Activated gamma-delta T cell treated with anti-CD3 and anti-CD28 coated beads, Interleukin-2, amount 50 U/mL, for 16 hours (primary cell): ENCODE results near the gene IFRD2.
"Not testable (repeated sequence)": the region's sequence is repeated elsewhere in the genome, so short reads cannot be mapped to it uniquely, and the experiment has no call there.

Experiments used
- DNase-seq: peaks from one replicate; pipeline ENCODE4 v3.0.0-alpha.2; 2020; ENCODE audit warnings: low read depth

Gene IFRD2

GRCh38 chr3:50268276-50268675 lies 24.0 kb downstream of the IFRD2 start:
- DNase-seq, result no peak

GRCh38 chr3:50267280-50267913 lies 24.8 kb downstream of the IFRD2 start:
- no peak for DNase-seq

DNA sequence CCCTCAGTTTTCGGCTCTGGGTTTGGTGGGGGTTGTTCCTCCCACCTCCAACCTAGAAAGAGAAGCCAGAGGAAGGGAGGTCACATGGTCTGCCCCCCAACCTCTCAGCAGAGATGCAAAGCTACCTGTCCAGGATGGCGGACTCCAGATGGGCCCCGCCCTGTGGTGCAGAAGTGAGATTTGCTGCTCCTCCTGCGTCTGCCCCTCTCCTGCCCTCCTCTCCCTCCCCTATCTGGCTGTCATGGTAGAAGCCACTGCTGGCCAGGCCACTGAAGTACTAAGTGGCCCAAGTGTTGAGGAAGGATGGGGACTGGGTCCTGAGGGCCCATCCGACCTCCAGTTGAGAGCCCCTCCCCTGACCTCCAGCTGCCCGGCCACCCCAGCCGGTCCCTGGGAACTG lies 25.4 kb downstream of the IFRD2 start:
- DNase-seq, result no peak

DNA sequence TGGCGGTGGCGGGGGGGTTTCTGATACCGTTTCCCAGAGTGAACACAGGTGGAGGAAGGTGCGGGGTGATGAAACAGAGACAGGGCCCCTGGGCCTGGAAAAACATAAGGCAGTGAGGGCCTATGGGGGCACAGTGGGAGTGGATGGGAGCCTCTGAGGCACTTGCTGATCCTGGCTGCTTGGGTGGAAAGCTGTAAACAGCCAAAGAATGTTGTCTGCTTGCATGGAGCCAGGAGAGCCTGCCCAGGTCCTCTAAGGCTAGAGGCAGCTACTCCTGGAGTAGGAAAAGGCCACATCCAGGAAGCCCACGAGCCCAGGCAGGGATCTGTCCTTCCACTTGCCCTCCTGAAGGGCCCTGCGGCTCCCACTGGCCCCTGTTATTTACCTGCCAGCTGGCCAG lies 26.2 kb downstream of the IFRD2 start:
- no peak for DNase-seq

- DNase-seq, result no peak
These were observed 26.7 kb downstream of the IFRD2 start for GRCh38 chr3:50265571-50265970.

GRCh38 chr3:50264964-50265485 lies 27.2 kb downstream of the IFRD2 start:
- no peak for DNase-seq

DNA sequence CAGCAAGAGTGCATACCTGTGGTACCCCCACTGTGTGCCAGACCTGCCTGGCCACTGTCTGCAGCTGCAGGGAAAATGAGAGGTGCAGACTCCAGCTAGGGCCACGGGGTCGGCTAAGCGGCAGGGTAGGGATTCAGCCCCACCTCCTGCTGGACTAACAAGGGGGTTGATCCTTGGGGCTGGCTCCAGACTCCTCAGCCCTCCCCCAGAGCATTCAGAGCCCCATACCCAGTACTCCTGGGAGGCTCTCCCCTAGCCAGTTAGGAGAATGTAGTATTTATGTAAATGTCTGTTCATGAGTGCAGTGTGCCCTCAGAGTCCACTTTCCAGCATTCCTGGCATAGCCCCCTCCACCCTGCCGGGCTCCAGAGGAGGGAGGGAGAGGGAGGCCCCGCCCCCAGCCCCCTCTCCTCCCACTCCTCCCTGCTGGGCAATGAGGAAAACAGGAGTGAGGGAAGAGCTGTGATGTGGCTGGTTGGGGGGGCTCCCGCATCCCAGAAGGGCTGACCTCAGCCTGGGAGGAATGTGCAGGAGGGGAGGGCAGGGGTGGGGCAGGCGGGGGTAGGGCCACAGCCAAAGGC lies 27.8 kb downstream of the IFRD2 start:
- no peak for DNase-seq

GRCh38 chr3:50263478-50264382 lies 28.5 kb downstream of the IFRD2 start:
- no peak for DNase-seq

DNA sequence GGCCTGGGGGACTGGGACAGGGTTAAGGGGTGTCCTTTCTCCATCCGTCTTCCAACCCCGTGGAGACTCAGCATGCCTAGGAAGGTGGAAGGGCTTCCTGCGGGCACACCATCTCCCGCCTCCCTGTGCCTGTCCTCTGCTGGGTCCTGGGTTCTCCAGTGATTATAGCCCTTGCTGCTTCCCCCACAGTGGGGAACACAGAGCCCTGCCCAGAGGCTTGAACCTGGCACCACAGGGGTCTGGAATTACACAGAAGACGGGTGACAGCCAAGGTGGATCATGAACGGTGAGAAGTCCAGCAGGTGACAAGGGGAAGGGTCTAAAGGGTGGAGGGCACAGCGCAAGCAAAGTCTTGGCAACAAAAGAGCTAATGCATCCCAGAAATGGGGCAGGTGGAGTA lies 29.5 kb downstream of the IFRD2 start:
- DNase-seq, result no peak

DNA sequence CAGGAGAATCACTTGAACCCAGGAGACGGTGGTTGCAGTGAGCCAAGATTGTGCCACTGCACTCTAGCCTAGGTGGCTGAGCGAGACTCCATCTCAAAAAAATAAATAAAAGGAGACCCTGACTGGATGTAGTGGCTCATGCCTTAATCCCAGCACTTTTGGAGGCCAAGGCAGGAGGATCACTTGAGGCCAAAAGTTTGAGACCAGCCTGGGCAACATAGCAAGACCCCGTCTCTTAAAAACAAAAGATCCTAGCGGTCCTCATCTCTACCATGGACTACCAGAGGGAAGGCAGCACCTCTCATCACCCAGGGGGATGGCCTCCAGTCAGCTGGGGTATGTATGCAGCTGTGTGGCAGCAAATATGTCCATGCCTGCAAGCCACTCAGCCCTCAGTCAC lies 30.0 kb downstream of the IFRD2 start:
- not testable (repeated sequence) for DNase-seq

DNA sequence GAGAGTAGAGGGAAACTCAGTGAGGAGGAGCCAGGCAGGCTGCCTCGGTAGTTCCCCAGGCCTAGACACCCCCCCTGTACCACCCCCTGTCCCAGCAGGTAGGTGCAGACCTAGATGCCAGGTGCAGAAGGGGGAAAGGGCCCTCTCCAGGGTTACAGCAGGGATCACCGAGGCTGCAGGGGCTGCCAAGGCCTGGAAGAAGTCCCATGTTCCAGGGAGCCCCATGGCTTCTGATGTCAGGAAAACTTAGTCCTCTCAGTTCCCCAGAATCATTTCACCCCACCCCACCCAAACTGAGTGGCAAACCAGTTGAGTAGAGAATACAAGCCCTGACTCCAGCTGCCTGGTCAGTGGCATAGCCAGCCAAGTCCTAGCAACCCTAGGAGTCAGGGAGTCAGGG lies 30.7 kb downstream of the IFRD2 start:
- DNase-seq, result no peak

DNA sequence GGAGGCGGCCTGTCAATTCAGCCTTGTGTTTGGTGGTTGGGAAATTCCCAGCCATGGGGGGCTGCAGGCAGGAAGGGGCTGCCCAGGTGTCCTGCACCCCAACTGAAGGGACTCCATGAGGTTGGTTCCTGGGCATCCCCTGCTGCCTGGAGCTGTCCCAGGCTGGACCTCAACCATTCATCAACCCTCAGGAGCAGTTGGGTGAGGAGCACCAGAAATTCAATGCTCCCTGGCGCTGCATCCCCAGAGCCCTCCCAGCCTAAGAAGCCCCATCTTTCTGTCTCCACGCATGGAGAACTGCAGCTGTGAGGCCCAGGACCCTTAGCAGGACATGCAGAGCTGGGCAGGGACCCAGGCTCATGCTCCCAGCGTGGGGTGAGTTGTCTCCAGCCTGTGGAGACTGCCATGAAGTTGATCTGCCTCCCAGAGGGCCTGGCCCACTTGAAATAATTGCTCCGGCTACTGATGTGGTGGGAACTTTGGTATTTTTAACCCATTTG lies 31.2 kb downstream of the IFRD2 start:
- no peak for DNase-seq

- peak; percentile 72 for DNase-seq
These were observed 31.9 kb downstream of the IFRD2 start for GRCh38 chr3:50260027-50260941.

GRCh38 chr3:50259432-50260026 lies 32.7 kb downstream of the IFRD2 start:
- no peak for DNase-seq

DNA sequence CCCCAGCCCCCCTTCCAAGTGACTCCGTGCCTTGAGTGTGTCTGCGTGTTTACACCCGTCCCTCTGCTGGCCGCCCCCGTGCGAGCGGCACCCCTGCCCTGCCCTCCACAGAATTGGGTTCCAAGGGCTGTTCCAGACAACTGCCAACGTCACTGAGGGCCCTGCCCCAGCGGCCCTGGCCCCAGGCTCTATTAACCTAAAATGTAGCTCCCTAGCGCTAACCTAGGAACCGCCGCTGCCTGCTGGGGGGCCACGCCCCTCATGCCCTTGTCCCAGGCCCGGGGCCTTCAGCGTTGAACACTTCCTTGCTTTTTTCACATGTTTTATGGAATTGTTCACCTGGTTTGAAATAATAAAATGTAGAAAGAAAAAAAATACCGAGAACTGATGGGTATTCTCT lies 33.2 kb downstream of the IFRD2 start:
- DNase-seq, result no peak

- no peak for DNase-seq
These were observed 34.1 kb downstream of the IFRD2 start for GRCh38 chr3:50258029-50258680.

DNA sequence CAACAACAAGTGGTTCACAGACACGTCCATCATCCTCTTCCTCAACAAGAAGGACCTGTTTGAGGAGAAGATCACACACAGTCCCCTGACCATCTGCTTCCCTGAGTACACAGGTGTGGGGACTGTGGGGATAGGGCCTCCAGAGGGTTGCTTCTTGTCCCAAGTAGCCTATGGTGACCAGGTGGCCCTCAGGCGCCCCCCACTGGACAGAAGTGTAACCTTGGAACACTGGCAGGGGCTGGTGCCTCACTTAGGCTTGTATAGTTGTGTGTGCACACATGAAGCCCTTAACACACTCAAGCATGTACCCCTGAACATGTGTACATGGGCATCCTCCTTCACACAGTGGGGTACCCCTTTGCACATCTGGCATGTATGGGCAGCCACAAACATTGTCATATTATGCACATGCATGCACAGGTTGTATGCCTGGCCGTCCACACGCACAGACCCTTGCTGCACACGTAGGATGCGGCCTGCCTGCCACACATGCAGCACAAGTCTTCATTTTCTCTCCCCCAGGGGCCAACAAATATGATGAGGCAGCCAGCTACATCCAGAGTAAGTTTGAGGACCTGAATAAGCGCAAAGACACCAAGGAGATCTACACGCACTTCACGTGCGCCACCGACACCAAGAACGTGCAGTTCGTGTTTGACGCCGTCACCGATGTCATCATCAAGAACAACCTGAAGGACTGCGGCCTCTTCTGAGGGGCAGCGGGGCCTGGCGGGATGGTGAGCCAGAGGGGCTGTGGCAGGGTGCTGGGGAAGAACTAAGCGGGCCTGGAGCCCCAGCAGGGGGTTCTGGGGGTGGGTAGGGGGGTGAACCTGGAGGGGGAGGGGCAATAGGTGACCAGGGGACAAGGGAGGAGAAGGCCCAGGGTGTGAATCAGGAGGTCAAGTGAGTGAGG lies 35.0 kb downstream of the IFRD2 start:
- no peak for DNase-seq

DNA sequence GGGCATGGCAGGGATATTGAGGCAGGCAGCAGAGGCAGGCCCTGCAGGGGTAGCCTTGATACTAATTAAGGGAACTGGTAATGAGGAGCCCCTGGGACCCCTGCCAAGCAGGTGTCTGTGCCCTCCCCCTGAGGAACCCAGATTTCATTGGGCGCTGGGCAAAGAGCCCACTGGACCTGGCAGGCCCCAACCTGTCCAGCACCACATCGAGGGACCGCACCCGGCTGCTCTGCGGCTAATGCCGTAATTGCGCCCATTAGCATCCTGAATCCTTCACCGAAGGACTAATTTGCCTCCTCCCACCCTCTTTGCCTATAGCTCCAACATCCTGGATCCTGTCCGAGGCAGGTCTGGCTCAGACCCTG lies 37.0 kb downstream of the IFRD2 start:
- no peak for DNase-seq

- DNase-seq, result no peak
These were observed 37.5 kb downstream of the IFRD2 start for GRCh38 chr3:50254577-50255250.
